ENCODE data around the gene MALL.
"Not testable (repeated sequence)": the region's sequence is repeated elsewhere in the genome, so short reads cannot be mapped to it uniquely, and the experiment has no call there.

- not testable (repeated sequence) for TF ChIP-seq POLR2A, CTCF (IDR thresholded peaks at IDR 0.05)
Measured at GRCh38 chr2:110058034-110058433, 57.6 kb downstream of the MALL start.
